Muscle layer of duodenum (tissue), 2 donors: ENCODE results near the gene ATP8B3.
A peak's percentile ranks its signal among the peaks of the same experiment; 100 is the strongest.

Experiments
- H3K27ac ChIP-seq: one replicate; pipeline ENCODE4 v1.7.0; 2013; ENCODE audit warnings: mild to moderate bottlenecking, low read length
- H3K27me3 ChIP-seq: one replicate; pipeline ENCODE4 v1.7.0; 2013; ENCODE audit warnings: low read depth, mild to moderate bottlenecking, control low read depth, low read length
- H3K36me3 ChIP-seq, 2 donors: one replicate each; pipeline ENCODE4 v1.7.0; 2013; ENCODE audit warnings: low read length in 2 of 2, control low read depth in 1 of 2, mild to moderate bottlenecking in 1 of 2; ENCODE audit not compliant: insufficient read depth in 2 of 2, control insufficient read depth in 1 of 2
- H3K4me1 ChIP-seq, 2 donors: one replicate each; pipeline ENCODE4 v1.7.0; 2013; ENCODE audit warnings: low read length in 2 of 2, mild to moderate bottlenecking in 2 of 2, control low read depth in 1 of 2, moderate library complexity in 1 of 2; ENCODE audit not compliant: insufficient read depth in 2 of 2, control insufficient read depth in 1 of 2
- H3K4me3 ChIP-seq, 2 donors: one replicate each; pipeline ENCODE4 v1.7.0; 2013; ENCODE audit warnings: low read length in 2 of 2, low read depth in 1 of 2, mild to moderate bottlenecking in 1 of 2
- H3K9me3 ChIP-seq, 2 donors: one replicate each; pipeline ENCODE4 v1.7.0; 2013; ENCODE audit warnings: low read length in 2 of 2, control low read depth in 1 of 2, mild to moderate bottlenecking in 1 of 2; ENCODE audit not compliant: control insufficient read depth in 1 of 2
- donor health status: healthy.

ATP8B3 gene, protein sequence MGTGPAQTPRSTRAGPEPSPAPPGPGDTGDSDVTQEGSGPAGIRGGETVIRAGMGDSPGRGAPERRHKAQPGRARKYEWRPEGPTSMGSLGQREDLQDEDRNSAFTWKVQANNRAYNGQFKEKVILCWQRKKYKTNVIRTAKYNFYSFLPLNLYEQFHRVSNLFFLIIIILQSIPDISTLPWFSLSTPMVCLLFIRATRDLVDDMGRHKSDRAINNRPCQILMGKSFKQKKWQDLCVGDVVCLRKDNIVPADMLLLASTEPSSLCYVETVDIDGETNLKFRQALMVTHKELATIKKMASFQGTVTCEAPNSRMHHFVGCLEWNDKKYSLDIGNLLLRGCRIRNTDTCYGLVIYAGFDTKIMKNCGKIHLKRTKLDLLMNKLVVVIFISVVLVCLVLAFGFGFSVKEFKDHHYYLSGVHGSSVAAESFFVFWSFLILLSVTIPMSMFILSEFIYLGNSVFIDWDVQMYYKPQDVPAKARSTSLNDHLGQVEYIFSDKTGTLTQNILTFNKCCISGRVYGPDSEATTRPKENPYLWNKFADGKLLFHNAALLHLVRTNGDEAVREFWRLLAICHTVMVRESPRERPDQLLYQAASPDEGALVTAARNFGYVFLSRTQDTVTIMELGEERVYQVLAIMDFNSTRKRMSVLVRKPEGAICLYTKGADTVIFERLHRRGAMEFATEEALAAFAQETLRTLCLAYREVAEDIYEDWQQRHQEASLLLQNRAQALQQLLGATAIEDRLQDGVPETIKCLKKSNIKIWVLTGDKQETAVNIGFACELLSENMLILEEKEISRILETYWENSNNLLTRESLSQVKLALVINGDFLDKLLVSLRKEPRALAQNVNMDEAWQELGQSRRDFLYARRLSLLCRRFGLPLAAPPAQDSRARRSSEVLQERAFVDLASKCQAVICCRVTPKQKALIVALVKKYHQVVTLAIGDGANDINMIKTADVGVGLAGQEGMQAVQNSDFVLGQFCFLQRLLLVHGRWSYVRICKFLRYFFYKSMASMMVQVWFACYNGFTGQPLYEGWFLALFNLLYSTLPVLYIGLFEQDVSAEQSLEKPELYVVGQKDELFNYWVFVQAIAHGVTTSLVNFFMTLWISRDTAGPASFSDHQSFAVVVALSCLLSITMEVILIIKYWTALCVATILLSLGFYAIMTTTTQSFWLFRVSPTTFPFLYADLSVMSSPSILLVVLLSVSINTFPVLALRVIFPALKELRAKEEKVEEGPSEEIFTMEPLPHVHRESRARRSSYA (N-terminal part only)

DNA sequence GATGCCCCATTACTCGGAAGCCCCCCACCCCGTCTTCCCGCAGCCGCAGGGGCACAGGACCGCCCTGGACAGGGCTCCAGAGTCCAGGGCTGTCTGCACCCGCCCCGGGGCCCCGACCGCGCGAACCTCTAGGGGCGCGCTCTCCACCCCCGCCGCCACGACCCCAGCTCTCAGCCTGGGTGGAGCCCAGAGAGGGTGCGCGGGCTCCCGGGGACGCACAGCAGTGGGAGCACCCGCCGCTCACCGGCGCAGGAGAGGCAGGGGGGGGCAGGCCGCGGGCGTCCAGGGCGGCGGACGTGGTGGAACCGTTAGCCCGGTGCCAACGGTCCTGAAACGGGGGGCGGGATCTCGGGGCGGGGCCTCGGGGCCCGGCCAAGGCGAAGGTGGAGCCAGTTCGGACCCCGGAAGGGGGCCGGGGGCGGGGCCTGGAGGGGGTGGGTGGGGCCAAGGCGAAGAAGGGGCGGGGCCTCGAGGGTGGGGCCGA lies at the start of gene ATP8B3:
Gene ATP8B3, minus strand, starts transcription at position 335 of the 484 bp plus-strand sequence. CDS start 540 bp downstream, outside the sequence.
- H3K4me1 ChIP-seq: peaks cover 0 to 14% of the 10 kb centered on the region in 2 donors

DNA sequence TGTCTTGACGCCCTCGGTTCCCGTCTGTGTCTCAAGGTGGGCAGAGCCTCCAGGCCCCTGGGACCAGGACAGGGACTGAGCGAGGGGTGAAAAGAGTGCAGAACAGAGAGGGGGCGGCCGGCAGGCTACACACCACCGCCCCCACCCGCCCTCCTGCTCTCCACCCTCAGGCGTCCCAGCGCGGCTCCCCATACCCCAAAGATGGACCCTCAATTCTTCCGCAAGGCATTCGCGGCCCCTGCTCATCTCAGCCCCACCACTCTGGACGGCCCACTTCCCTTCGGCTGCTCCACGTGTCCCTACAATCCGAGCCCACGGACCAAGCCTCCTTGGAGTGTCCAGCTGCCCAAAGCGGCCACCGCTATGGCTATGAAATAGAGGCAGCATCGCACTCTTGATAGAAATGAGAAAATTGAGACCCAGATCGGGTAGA lies 49.5 kb upstream of the ATP8B3 start:
- peak overlapping the region; percentile 63 to 77 for H3K4me3 ChIP-seq
- H3K4me1 ChIP-seq: peaks cover 7 to 61% of the 10 kb centered on the region in 2 donors

More for the DNA sequence above, at the start of gene ATP8B3:
- no peaks in the 10 kb centered on the region for H3K9me3 ChIP-seq
- H3K4me3 ChIP-seq: peak within 1 kb of the TSS; percentile 64 to 69
- H3K27me3 ChIP-seq: no peaks in the 10 kb centered on the region
- H3K36me3 ChIP-seq: peaks cover 0 to 20% of the 10 kb centered on the region in 2 donors
- H3K27ac ChIP-seq: no peak within 1 kb of the TSS

DNA sequence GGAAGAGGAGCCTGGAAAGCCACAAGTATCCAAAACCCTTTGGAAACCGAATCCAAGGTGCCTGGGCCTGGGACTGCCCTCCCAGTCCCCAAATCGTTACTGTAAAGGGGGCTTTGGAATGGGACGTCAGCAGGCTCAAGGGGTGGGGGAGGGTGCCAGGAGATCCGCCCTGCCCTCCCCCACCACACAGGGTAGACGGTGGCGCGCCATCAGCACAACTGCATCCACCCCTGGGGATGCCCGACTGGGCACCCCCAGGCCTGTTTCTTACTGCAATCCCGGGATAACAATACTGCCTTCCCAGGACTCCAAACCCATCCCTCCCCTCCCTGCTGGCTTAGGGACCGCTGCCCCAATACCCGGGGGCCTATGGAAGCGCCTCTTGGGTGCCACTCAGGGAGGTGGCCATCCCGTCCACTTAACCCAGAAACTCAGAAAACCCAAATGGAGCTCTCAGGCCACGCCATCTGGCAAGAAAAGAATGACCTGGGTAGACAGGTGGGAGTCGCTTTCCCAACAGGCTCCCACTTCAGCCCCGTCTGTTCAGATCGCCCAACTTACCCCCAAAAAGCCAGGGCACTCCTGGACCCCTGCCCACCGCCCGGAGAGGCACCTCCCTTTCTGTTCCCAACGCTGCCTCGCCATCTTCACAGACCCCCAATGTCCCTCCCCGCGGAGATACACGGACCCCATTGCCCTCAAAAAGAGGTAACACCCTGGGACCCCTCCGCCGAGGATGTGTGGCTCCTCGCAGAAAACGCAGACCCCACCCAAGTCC lies 48.9 kb upstream of the ATP8B3 start:
- Histone ChIP-seq H3K4me1 (peaks cover 11 to 68% of the 10 kb centered on the region in 2 donors), H3K27me3 (no peaks in the 10 kb centered on the region), H3K9me3 (no peaks in the 10 kb centered on the region), H3K27ac (peak overlapping the region; percentile 56), H3K4me3 (peak overlapping the region; percentile 63 to 77), H3K36me3 (no peaks in the 10 kb centered on the region)

More for the DNA sequence above, 49.5 kb upstream of the ATP8B3 start:
- Histone ChIP-seq H3K27ac (peak overlapping the region; percentile 56), H3K27me3 (no peaks in the 10 kb centered on the region), H3K9me3 (no peaks in the 10 kb centered on the region), H3K36me3 (no peaks in the 10 kb centered on the region)

DNA sequence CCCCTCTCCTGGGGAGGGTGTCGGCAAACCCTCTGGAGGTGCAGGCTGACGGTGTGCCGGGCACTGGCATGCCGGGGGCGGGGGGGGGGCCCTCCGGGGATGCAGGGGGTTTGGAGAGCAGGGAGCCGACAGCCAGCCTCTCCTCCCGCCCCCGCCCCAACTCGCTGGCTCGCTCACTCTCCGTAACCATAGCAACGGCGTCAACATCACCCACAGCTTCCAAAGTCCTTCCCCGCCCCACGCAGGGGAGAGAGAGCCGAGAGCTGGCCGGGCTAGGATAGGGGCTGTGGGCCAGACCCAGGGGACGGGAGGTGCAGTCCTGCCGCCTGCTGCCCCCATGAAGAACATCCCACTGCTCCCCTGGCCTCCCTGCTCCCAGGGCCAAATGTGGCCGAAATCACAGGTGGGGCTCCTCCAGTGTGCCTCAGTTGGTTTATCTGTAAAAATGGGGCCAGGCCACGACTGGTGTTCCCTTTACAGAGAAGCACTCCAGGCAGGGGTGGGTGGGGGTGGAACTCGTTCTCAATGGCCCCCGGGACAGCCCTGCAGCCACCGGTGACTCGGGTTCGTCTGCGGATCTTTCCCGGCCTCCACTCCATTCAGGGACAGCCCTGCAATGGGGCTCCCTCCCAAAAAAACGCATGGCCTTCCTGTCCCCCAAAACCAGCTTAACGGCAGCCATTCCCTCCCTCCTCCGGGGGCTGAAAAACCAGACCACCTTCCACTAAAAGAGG lies 48.1 kb upstream of the ATP8B3 start:
- peaks cover 17 to 75% of the 10 kb centered on the region in 2 donors for H3K4me1 ChIP-seq
- no peaks in the 10 kb centered on the region for H3K36me3 ChIP-seq
- no peaks in the 10 kb centered on the region for H3K27me3 ChIP-seq
- H3K9me3 ChIP-seq: no peaks in the 10 kb centered on the region
- H3K27ac ChIP-seq: peak overlapping the region; percentile 45
- H3K4me3 ChIP-seq: peak overlapping the region in 1 of 2 donors; percentile 77

DNA sequence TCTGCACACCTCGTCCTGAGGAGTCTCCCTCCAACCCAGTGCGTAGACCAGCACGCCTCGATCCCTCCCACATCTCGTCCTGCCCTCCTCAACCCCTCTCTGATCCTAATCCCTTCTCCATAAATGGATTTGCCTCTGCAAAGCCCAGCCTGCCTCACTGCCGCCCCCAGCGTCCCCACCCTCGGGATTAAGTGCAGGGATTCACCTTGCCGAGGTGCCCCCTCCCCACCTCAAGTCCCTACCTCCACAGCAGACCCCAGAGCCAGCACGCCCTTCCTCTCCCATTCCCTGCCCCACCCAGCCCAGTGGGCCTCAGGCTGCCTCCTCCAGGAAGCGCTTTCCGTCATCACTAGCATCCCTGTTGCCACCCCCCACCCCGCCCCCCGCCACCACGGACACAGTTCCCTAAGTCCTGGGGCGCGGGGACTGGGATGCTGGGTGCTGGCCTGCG lies 47.3 kb upstream of the ATP8B3 start:
- no peaks in the 10 kb centered on the region for H3K9me3 ChIP-seq
- H3K4me3 ChIP-seq: peak overlapping the region in 1 of 2 donors; percentile 77
- H3K4me1 ChIP-seq: peaks cover 21 to 78% of the 10 kb centered on the region in 2 donors
- peak overlapping the region; percentile 5 for H3K27ac ChIP-seq
- H3K27me3 ChIP-seq: no peaks in the 10 kb centered on the region
- H3K36me3 ChIP-seq: no peaks in the 10 kb centered on the region

DNA sequence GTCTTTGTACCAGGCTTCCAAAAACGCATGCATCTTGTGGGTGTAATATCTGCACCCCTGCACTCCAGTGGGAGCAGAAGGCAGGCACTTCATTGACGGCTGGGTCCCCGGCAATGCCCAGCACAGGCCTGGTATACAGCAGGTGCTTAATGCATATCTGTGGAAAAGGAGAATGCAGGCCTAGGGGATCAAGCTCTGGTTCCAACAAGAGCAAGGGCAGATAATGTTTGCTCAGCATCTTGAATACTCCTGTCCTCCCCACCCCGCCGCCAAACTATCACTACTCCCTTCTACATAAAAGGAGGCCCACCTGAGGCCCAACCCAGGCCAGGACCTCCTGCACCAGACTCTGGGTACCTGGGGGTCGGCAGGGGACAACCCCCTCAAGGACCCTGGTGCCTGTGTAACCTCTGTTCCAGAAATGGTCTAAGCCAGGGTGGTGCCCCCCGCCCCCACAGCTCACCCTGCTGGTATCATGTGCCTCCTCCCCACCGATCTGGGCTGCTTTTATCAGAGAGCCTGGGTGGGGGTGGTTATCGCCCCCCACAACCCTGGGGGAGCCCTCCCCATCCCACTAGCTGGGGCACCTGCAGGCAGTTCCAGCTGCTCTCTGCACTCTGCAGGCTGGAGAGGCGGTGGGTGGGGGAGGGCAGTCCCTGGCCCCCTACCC lies 46.5 kb upstream of the ATP8B3 start:
- Histone ChIP-seq H3K4me3 (peak overlapping the region in 1 of 2 donors; percentile 77), H3K4me1 (peaks cover 21 to 85% of the 10 kb centered on the region in 2 donors), H3K9me3 (no peaks in the 10 kb centered on the region), H3K27ac (peak overlapping the region; percentile 80), H3K36me3 (no peaks in the 10 kb centered on the region), H3K27me3 (no peaks in the 10 kb centered on the region)

DNA sequence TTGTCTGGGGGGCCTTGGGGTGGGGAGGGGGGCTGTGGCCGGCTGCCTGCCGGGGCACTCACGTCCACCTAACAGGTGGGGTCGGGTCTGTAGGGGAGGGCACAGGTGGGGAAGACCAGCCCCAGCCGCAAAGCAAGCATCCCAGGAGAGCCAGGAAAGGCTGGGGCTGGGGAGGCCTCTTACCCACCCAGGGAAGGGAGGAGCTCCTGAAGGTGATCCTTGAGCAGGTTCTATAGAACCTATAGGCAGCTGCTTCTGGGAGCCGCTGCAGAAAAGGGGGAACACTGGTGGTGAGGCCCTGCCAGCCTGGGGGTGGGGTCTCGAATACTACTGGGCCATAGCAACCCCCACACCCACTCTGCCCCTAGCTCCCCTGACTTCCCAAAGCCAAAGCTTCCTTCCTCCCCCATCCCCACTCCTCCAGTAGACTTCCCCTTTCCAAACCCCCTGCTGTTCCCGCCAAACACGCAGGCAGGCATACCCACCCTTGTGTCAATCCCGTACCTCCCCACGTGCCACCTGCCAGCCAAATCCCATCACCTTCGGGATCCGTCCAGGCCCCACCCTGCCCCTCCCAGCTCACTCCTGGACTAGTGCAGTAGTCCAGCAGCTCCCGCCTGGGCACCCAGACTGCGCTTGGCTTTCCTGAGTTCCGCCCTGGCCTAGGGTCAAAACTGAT lies 45.7 kb upstream of the ATP8B3 start:
- peak overlapping the region; percentile 80 for H3K27ac ChIP-seq
- H3K4me3 ChIP-seq: peak overlapping the region in 1 of 2 donors; percentile 66
- H3K27me3 ChIP-seq: no peaks in the 10 kb centered on the region
- H3K4me1 ChIP-seq: peaks cover 21 to 92% of the 10 kb centered on the region in 2 donors
- H3K36me3 ChIP-seq: no peaks in the 10 kb centered on the region
- no peaks in the 10 kb centered on the region for H3K9me3 ChIP-seq

DNA sequence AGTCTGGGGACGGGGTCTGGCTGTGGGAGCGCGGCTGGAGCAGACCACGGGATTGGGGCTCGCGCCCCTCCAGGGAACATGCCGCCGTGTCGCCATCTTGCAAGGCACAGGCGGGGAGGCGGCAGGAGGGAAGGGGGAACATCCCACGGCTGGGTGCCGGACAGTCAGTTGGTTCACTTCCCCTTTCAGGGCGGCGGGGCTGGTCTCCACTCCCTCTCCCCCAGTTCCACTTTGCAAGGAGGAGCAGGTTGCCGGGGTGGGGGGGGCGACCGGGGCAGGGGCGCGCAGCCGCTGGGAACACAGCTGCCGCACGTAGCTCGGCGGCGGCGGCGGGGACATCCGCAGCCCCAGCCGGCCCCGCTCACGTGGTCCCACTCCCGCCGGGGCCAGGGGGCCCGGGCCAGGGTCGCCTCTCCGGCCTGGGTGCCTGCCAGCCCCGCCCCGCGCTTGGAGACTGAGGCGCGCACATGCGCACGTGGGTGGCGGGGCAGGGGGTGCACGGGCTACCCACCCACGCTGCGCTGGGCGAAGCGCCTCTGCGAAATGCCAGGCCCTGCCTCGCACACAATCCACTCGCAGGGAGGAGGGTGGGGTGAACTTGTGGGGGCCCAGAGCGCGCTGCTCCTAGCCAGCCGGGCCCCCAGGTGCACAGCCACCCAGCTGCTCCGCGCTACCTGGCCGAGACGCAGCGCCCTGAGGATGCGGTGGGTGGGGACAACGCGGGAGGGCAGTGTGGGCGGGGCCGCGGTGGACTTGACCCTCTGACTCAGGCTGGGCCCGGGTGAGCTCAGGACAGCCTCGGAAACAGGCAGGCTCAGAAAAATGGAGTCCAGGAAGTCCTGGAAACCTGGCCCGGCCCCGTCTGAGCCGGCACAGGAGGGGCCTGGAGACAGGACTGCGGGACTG lies 44.9 kb upstream of the ATP8B3 start:
- Histone ChIP-seq H3K4me1 (peaks cover 21 to 98% of the 10 kb centered on the region in 2 donors), H3K36me3 (no peaks in the 10 kb centered on the region)

More for the DNA sequence above, 44.9 kb upstream of the ATP8B3 start:
- H3K4me3 ChIP-seq: peak overlapping the region; percentile 46 to 66
- peak overlapping the region; percentile 92 for H3K27ac ChIP-seq
- H3K27me3 ChIP-seq: no peaks in the 10 kb centered on the region
- no peaks in the 10 kb centered on the region for H3K9me3 ChIP-seq
